ENCODE data around the gene USP37. TPM values are rescaled to one million over a fixed set of nuclear protein-coding genes. Genes with fewer than 3 reads are reported as not detected.

The USP37 gene
- polyA plus RNA-seq, 2 of the 4 experiments (the other 2 are of a cell fraction), result 5.1 to 12.8 TPM

GRCh38 chr2:218406949-218407618, 161.1 kb downstream of the USP37 start:
- DNase-seq (ENCODE audit: low read depth in 1 of 2, low spot score in 1 of 2) (no peak), ATAC-seq (peak; percentile 18 to 22; a peak in 5 of 6 replicates), FAIRE-seq (no peak)
- Histone ChIP-seq H3K4me1 (peaks cover 20% of the 10 kb centered on the region), H3K27ac (peak overlapping the region; percentile 85 to 90), H3K4me3 (peak overlapping the region; percentile 40), H3K4me2 (peak overlapping the region; percentile 85), H3K9me3 (no peaks in the 10 kb centered on the region)
- ChIA-PET CTCF (interaction anchor here (1.0 to 1.6 kb wide), 5 partner anchors 13 to 241 kb away, joined by 4 to 6 read pairs (median 4); no protein-coding TSS in a partner anchor), POLR2A (interaction anchor here (1.5 kb wide), 1 partner anchor 10 kb away, joined by 7 read pairs; no protein-coding TSS in a partner anchor)
- TF ChIP-seq HMGXB4 (CRISPR knock-in tag; IDR thresholded peaks at IDR 0.05; ENCODE audit: borderline replicate concordance) (no peak), FOXS1 (CRISPR knock-in tag; IDR thresholded peaks at IDR 0.05) (no peak), RCOR1 (IDR thresholded peaks at IDR 0.05; ENCODE audit: low read depth, low read length) (no peak), MAZ (IDR thresholded peaks at IDR 0.05; ENCODE audit: borderline replicate concordance, low read depth, low read length) (no peak), RAD21 (conservative IDR thresholded peaks at IDR 0.05 in 1 of 2, IDR thresholded peaks at IDR 0.05 in 1 of 2) (no peak), KDM5A (IDR thresholded peaks at IDR 0.05) (no peak), CEBPB (IDR thresholded peaks at IDR 0.05) (no peak), CHD4 (IDR thresholded peaks at IDR 0.05; ENCODE audit: borderline replicate concordance) (no peak), MAX (IDR thresholded peaks at IDR 0.05) (no peak), BCL3 (IDR thresholded peaks at IDR 0.05) (no peak), ZNF302 (CRISPR knock-in tag; IDR thresholded peaks at IDR 0.05) (no peak), EHMT2 (IDR thresholded peaks at IDR 0.05; ENCODE audit: low read depth) (no peak), EHF (CRISPR knock-in tag; IDR thresholded peaks at IDR 0.05) (no peak), TFCP2L1 (CRISPR knock-in tag; IDR thresholded peaks at IDR 0.05) (no peak), RNF2 (IDR thresholded peaks at IDR 0.05; ENCODE audit: borderline replicate concordance, low read depth) (no peak), HDAC2 (IDR thresholded peaks at IDR 0.05) (no peak), EP300 (IDR thresholded peaks at IDR 0.05) (no peak), BHLHE40 (IDR thresholded peaks at IDR 0.05; ENCODE audit: low read depth, low read length) (no peak)
- WGBS (ENCODE audit: missing lambda C conversion rate), result 58% methylated on average over 13 of the region's 13 CpGs

DNA sequence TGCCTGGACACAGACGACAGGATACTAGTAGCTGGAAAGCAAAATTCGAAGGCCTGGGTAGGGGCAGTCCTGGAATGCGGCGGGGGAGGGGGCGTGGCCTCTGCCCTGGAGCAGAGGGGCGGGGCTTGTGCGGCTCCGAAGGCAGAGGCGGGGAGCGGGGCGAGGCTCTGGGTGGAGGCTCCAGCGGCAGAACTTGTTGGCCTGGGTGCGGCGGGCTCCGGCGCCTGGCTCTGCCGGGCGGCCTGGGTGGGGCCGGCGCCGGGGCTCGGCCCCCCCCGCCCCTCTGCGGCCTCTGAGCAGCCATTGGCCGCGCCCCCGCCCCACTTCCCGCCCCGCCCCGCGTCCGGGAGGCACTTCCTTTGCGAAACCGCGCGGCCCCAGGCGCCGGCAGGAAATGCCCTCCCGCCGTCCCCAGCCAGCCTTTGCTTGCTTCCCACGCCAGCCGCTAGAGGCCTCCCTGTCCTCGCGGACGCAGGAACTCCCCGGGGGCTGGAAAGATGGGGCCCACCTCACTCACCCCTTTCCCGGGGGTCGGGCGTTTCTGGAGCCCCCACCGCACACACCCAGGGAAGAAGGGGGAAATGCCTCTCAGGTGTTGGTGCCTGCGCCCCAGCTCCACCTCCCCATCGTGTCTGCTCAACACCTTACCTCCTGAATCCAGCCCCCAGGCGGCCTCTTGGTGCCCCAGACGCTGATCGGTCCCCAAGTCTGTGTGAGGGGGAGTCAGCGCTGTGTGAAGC, 161.8 kb downstream of the USP37 start:
- peak overlapping the region; percentile 40 for H3K4me3 ChIP-seq
- ChIA-PET POLR2A (interaction anchor here (0.6 to 1.5 kb wide), 2 partner anchors 10 to 29 kb away, joined by 3 to 7 read pairs; no protein-coding TSS in a partner anchor), CTCF (interaction anchor here (0.6 to 2.4 kb wide), 9 partner anchors 12 to 242 kb away, joined by 3 to 7 read pairs (median 4); partner anchors contain the start of gene CATIP)
- DNase-seq (ENCODE audit: low read depth in 1 of 2, low spot score in 1 of 2) (peak; percentile 82 to 94), ATAC-seq (peak; percentile 89), FAIRE-seq (no peak)
- peaks cover 27% of the 10 kb centered on the region for H3K4me1 ChIP-seq
- 5% methylated on average over 12 of the region's 56 CpGs for WGBS (ENCODE audit: missing lambda C conversion rate)
- no peaks in the 10 kb centered on the region for H3K9me3 ChIP-seq
- H3K4me2 ChIP-seq, result peak overlapping the region; percentile 85
- H3K27ac ChIP-seq, result peak overlapping the region; percentile 85 to 90
- peak; percentile 18 for TF ChIP-seq GATA3 (IDR thresholded peaks at IDR 0.05; ENCODE audit: borderline replicate concordance)
- peak; percentile 74; the same call in 1 of the 2 replicates for TF ChIP-seq HOXA7 (CRISPR knock-in tag; IDR thresholded peaks at IDR 0.05)
- peak; percentile 90 for TF ChIP-seq TP53 (CRISPR knock-in tag; IDR thresholded peaks at IDR 0.05)
- peak; percentile 86 for TF ChIP-seq SMC3 (IDR thresholded peaks at IDR 0.05)
- TF ChIP-seq FOSB (CRISPR knock-in tag; IDR thresholded peaks at IDR 0.05), result peak; percentile 51; the same call in 1 of the 2 replicates
- TF ChIP-seq CEBPB (IDR thresholded peaks at IDR 0.05), result peak in 1 of 2 experiments; percentile 50; a peak in 1 of 4 replicates
- peak; percentile 70 for TF ChIP-seq PBX3 (IDR thresholded peaks at IDR 0.05)
- no peak; the same call in 1 of the 2 replicates for TF ChIP-seq MAZ (IDR thresholded peaks at IDR 0.05; ENCODE audit: borderline replicate concordance, low read depth, low read length)
- 0 out of 2 replicates have a peak, but pooled peaks have one; percentile 29 for TF ChIP-seq HOXB5 (CRISPR knock-in tag; IDR thresholded peaks at IDR 0.05)
- TF ChIP-seq HOXB13 (CRISPR knock-in tag; IDR thresholded peaks at IDR 0.05; ENCODE audit: low read depth), result no peak
- TF ChIP-seq CHD2 (IDR thresholded peaks at IDR 0.05; ENCODE audit: low read length, partially characterized antibody), result no peak
- TF ChIP-seq RAD21 (conservative IDR thresholded peaks at IDR 0.05 in 1 of 2, IDR thresholded peaks at IDR 0.05 in 1 of 2), result peak; percentile 85 to 94
- TF ChIP-seq, protein P1, sequence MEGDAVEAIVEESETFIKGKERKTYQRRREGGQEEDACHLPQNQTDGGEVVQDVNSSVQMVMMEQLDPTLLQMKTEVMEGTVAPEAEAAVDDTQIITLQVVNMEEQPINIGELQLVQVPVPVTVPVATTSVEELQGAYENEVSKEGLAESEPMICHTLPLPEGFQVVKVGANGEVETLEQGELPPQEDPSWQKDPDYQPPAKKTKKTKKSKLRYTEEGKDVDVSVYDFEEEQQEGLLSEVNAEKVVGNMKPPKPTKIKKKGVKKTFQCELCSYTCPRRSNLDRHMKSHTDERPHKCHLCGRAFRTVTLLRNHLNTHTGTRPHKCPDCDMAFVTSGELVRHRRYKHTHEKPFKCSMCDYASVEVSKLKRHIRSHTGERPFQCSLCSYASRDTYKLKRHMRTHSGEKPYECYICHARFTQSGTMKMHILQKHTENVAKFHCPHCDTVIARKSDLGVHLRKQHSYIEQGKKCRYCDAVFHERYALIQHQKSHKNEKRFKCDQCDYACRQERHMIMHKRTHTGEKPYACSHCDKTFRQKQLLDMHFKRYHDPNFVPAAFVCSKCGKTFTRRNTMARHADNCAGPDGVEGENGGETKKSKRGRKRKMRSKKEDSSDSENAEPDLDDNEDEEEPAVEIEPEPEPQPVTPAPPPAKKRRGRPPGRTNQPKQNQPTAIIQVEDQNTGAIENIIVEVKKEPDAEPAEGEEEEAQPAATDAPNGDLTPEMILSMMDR (IDR thresholded peaks at IDR 0.05), result peak; percentile 83
